Measurements from ENCODE around the gene TLE6.

DNA sequence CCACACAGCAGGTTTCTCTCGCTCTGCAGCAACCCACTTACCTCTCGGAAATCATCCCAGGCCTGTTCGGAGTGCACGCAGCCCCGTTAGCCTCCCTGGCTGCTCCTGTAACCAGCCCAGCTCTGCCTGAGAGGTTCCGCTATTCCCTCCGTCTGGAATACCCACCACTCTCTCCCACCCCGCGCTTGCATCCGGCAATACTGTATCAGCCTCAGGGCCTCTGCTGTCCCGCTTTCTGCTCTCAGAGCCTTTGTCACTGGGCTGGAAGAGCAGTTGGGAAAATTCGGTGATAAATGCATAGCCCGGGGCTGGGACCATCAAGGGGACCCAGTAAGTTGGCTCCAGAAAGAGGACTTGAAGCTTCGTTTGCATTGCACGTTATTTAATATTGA, 759 bp upstream of the TLE6 start:
- TF ChIP-seq POLR2A (IDR thresholded peaks at IDR 0.05; ENCODE audit: low read depth, low read length) (no peak), TAF1 (IDR thresholded peaks at IDR 0.05; ENCODE audit: borderline replicate concordance, low read depth, low read length) (no peak)
